Neuronal stem cell (in vitro differentiated cells): ENCODE data around the gene DGLUCY.

Experiments used
- DNase-seq: peaks from one replicate; pipeline ENCODE4 v3.0.0-alpha.2; 2013; ENCODE audit warnings: low spot score
- H2AFZ ChIP-seq: one replicate; pipeline ENCODE4 v1.6.1; 2013; ENCODE audit warnings: mild to moderate bottlenecking, low read length, inconsistent platforms
- H2AK5ac ChIP-seq: 2 replicates; pipeline ENCODE4 v1.6.1; 2013; ENCODE audit warnings: low read depth, mild to moderate bottlenecking, inconsistent platforms, low read length, moderate library complexity, mixed read lengths
- H2BK120ac ChIP-seq: 2 replicates; pipeline ENCODE4 v1.6.1; 2013; ENCODE audit warnings: low read depth, mild to moderate bottlenecking, inconsistent platforms, low read length, moderate library complexity, mixed read lengths
- H2BK12ac ChIP-seq: one replicate; pipeline ENCODE4 v1.6.1; 2013; ENCODE audit warnings: low read length, inconsistent platforms
- H2BK15ac ChIP-seq: 2 replicates; pipeline ENCODE4 v1.6.1; 2013; ENCODE audit warnings: mild to moderate bottlenecking, low read length, inconsistent platforms, mixed read lengths
- H2BK5ac ChIP-seq: one replicate; pipeline ENCODE4 v1.6.1; 2013; ENCODE audit warnings: inconsistent platforms, mild to moderate bottlenecking, low read length, moderate library complexity
- H3K14ac ChIP-seq: one replicate; pipeline ENCODE4 v1.6.1; 2013; ENCODE audit warnings: low read length, inconsistent platforms
- H3K18ac ChIP-seq: 2 replicates; pipeline ENCODE4 v1.6.1; 2013; ENCODE audit warnings: low read length, inconsistent platforms
- H3K23ac ChIP-seq: 2 replicates; pipeline ENCODE4 v1.6.1; 2013; ENCODE audit warnings: low read depth, mild to moderate bottlenecking, mixed read lengths, low read length, inconsistent platforms; ENCODE audit not compliant: poor library complexity
- H3K27ac ChIP-seq: replicated peaks from 3 replicates; pipeline ENCODE4 v1.5.1; 2013; ENCODE audit warnings: low read length, inconsistent platforms
- H3K27me3 ChIP-seq, 3 experiments: 2 replicates each; pipeline ENCODE4 v1.6.1; 2013; ENCODE audit warnings: low read length in 3 of 3, mild to moderate bottlenecking in 2 of 3, inconsistent platforms in 1 of 3, low read depth in 1 of 3, mixed read lengths in 1 of 3, moderate library complexity in 1 of 3; ENCODE audit not compliant: control insufficient read depth in 3 of 3, insufficient read depth in 3 of 3
- H3K36me3 ChIP-seq, 2 donors: replicated peaks in 1 of 2; 2 replicates each; pipeline ENCODE4 v1.6.1; 2013; ENCODE audit warnings: low read length in 2 of 2; ENCODE audit not compliant: control insufficient read depth in 2 of 2, insufficient read depth in 2 of 2
- H3K4ac ChIP-seq: 2 replicates; pipeline ENCODE4 v1.6.1; 2013; ENCODE audit warnings: inconsistent platforms, mild to moderate bottlenecking, low read length, moderate library complexity
- H3K4me1 ChIP-seq, 2 donors: 1 replicate in 1 of 2; 2 replicates in 1 of 2; pipeline ENCODE4 v1.6.1; 2013; ENCODE audit warnings: low read length in 2 of 2, low read depth in 1 of 2; ENCODE audit not compliant: control insufficient read depth in 2 of 2, insufficient read depth in 1 of 2
- H3K4me2 ChIP-seq: one replicate; pipeline ENCODE4 v1.6.1; 2013; ENCODE audit warnings: mild to moderate bottlenecking, low read length, inconsistent platforms; ENCODE audit not compliant: insufficient read depth, poor library complexity, severe bottlenecking
- H3K4me3 ChIP-seq, 2 donors: 2 replicates each; pipeline ENCODE4 v1.5.1; 2013; ENCODE audit warnings: low read length in 2 of 2, mild to moderate bottlenecking in 2 of 2, inconsistent platforms in 1 of 2, moderate library complexity in 1 of 2
- H3K79me1 ChIP-seq: one replicate; pipeline ENCODE4 v1.6.1; 2013; ENCODE audit warnings: low read depth, mild to moderate bottlenecking, inconsistent platforms, low read length, moderate library complexity
- H3K9ac ChIP-seq: one replicate; pipeline ENCODE4 v1.6.1; 2013; ENCODE audit warnings: mild to moderate bottlenecking, low read depth, low read length, inconsistent platforms; ENCODE audit not compliant: poor library complexity
- H3K9me3 ChIP-seq, 2 donors: replicated peaks in 1 of 2; 2 replicates each; pipeline versions ENCODE3 to v1.6.1; 2013; ENCODE audit warnings: low read length in 2 of 2, mild to moderate bottlenecking in 2 of 2, inconsistent platforms in 1 of 2, low read depth in 1 of 2, mixed read lengths in 1 of 2, moderate library complexity in 1 of 2; ENCODE audit not compliant: control insufficient read depth in 2 of 2, insufficient read depth in 1 of 2
- H4K8ac ChIP-seq: one replicate; pipeline ENCODE4 v1.6.1; 2013; ENCODE audit warnings: low read depth, mild to moderate bottlenecking, inconsistent platforms, low read length, moderate library complexity
- H4K91ac ChIP-seq: one replicate; pipeline ENCODE4 v1.6.1; 2013; ENCODE audit warnings: low read length, low read depth, mild to moderate bottlenecking, inconsistent platforms; ENCODE audit not compliant: poor library complexity
- WGBS, 2 donors: extraction: QIAGEN DNeasy Blood & Tissue Kit; methylation state at CpG; one replicate each; pipeline ENCODE4 v1.1.7; 2013; ENCODE audit warnings: missing lambda C conversion rate in 2 of 2, mixed read lengths in 1 of 2; ENCODE audit not compliant: insufficient read length in 2 of 2, insufficient replicate concordance in 1 of 2; ENCODE audit errors: extremely low coverage in 2 of 2; 5-methylcytosine and 5-hydroxymethylcytosine counted together

Gene DGLUCY

DNA sequence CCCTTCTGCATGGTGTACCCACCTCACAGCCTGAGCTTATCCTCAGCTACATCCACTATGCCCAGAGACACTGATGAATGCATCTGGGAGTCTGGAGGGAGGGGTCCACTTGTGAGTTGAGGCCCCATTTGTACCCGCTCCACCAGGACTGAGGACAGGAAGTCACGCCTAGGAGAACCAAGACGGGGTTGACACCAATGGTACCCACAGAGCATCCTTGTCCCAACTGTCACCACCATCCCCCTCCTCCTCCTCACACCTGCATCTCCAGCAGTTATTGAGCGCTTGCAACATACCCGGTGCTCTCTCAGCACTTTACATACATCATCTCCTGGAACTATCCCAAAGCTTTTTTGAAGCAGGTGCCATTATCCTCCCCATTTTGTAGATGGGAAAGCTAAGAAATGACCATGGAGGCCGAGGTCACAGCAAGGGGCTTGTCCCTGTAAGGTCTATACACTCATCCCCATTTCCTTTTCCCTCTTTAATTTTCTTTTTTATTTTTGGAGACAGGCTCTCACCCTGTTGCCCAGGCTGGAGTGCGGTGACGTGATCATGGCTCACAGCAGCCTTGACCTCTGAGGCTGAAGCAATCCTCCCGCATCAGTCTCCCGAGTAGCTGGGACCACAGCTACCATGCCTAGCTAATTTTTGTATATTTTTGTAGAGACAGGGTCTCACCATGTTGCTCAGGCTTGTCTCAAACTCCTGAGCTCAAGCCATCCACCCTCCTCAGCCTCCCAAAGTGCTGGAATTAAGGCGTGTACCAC lies 31.7 kb downstream of the DGLUCY start:
- Histone ChIP-seq H3K27ac (no peak overlapping the region), H3K9ac (no peak overlapping the region), H2BK12ac (no peak overlapping the region), H2BK15ac (no peak overlapping the region), H3K23ac (no peak overlapping the region), H3K18ac (no peak overlapping the region), H4K8ac (no peak overlapping the region), H3K4me3 (no peak overlapping the region), H3K36me3 (peaks cover 0 to 49% of the 10 kb centered on the region in 2 donors), H3K4ac (no peak overlapping the region), H2AK5ac (no peak overlapping the region), H3K4me2 (no peak overlapping the region), H4K91ac (no peak overlapping the region), H3K79me1 (no peaks in the 10 kb centered on the region), H2AFZ (no peak overlapping the region), H3K27me3 (no peaks in the 10 kb centered on the region), H2BK120ac (no peak overlapping the region), H3K4me1 (peaks cover 0 to 3% of the 10 kb centered on the region in 2 donors), H2BK5ac (no peak overlapping the region), H3K14ac (no peak overlapping the region), H3K9me3 (no peaks in the 10 kb centered on the region)
- no CpG with 5 or more reads among the region's 11 CpGs for WGBS, 2 donors
- DNase-seq, result no peak

- no peak overlapping the region for H2AK5ac ChIP-seq
- WGBS, 2 donors, result no CpG with 5 or more reads among the region's 5 CpGs
These were observed 32.8 kb downstream of the DGLUCY start for GRCh38 chr14:91146661-91147060.

DNA sequence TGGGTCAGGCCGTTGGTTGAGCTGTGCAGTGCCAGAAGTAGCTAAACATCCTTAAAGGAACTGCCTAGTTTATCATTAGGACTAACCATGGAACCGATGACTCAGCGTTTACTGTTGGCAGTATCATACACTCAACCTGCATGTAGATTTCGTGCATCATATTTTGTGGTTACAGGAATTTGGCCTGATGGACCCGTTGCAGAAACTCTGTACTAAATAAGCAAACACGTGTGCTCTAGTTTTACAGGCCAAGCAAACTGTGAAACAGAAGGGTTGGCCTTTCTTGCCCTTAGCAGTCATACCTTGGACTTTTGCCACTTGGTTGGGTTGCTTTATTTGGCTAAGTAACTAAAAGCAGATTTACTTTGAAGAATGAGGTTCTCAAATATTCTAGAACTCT lies 35.6 kb downstream of the DGLUCY start:
- no peak overlapping the region for H3K14ac ChIP-seq
- no peaks in the 10 kb centered on the region for H3K9me3 ChIP-seq
- H3K9ac ChIP-seq, result no peak overlapping the region
- no peak overlapping the region for H2AFZ ChIP-seq
- H3K36me3 ChIP-seq, result peaks cover 0 to 42% of the 10 kb centered on the region in 2 donors
- no peaks in the 10 kb centered on the region for H3K79me1 ChIP-seq
- H4K91ac ChIP-seq, result no peak overlapping the region
- H3K4ac ChIP-seq, result no peak overlapping the region
- H3K27me3 ChIP-seq, result no peaks in the 10 kb centered on the region
- no peak overlapping the region for H3K4me2 ChIP-seq
- H4K8ac ChIP-seq, result no peak overlapping the region
- H3K4me1 ChIP-seq, result peaks cover 0 to 1% of the 10 kb centered on the region in 2 donors
- no peak overlapping the region for H3K23ac ChIP-seq
- H2BK120ac ChIP-seq, result no peak overlapping the region
- H2AK5ac ChIP-seq, result no peak overlapping the region
- DNase-seq, result no peak
- H3K4me3 ChIP-seq, result no peak overlapping the region
- no peak overlapping the region for H2BK12ac ChIP-seq
- no CpG with 5 or more reads among the region's 6 CpGs for WGBS, 2 donors
- H2BK5ac ChIP-seq, result no peak overlapping the region
- no peak overlapping the region for H3K18ac ChIP-seq
- H3K27ac ChIP-seq, result no peak overlapping the region
- H2BK15ac ChIP-seq, result no peak overlapping the region

More at GRCh38 chr14:91146661-91147060, 32.8 kb downstream of the DGLUCY start:
- no peaks in the 10 kb centered on the region for H3K27me3 ChIP-seq
- no peak overlapping the region for H3K23ac ChIP-seq
- H3K4me1 ChIP-seq, result peaks cover 0 to 3% of the 10 kb centered on the region in 2 donors
- H3K36me3 ChIP-seq, result peaks cover 0 to 49% of the 10 kb centered on the region in 2 donors
- H3K18ac ChIP-seq, result no peak overlapping the region
- H3K27ac ChIP-seq, result no peak overlapping the region
- no peak overlapping the region for H2AFZ ChIP-seq
- no peak overlapping the region for H2BK15ac ChIP-seq
- no peak overlapping the region for H3K4ac ChIP-seq
- DNase-seq, result no peak
- H3K79me1 ChIP-seq, result no peaks in the 10 kb centered on the region
- H3K14ac ChIP-seq, result no peak overlapping the region
- H2BK120ac ChIP-seq, result no peak overlapping the region
- no peak overlapping the region for H2BK5ac ChIP-seq
- H4K91ac ChIP-seq, result no peak overlapping the region
- H2BK12ac ChIP-seq, result no peak overlapping the region
- H3K4me2 ChIP-seq, result no peak overlapping the region
- no peak overlapping the region for H4K8ac ChIP-seq
- H3K9me3 ChIP-seq, result no peaks in the 10 kb centered on the region
- no peak overlapping the region for H3K4me3 ChIP-seq
- no peak overlapping the region for H3K9ac ChIP-seq

- H3K4me2 ChIP-seq, result no peak overlapping the region
These were observed 38.6 kb downstream of the DGLUCY start for GRCh38 chr14:91152499-91152898.

More at GRCh38 chr14:91152499-91152898, 38.6 kb downstream of the DGLUCY start:
- Histone ChIP-seq H3K36me3 (peaks cover 0 to 15% of the 10 kb centered on the region in 2 donors), H3K18ac (no peak overlapping the region), H2BK120ac (no peak overlapping the region), H2BK15ac (no peak overlapping the region), H3K27me3 (no peaks in the 10 kb centered on the region), H3K9ac (no peak overlapping the region), H3K14ac (no peak overlapping the region), H3K23ac (no peak overlapping the region), H3K4ac (no peak overlapping the region), H4K91ac (no peak overlapping the region), H3K9me3 (no peaks in the 10 kb centered on the region), H3K4me1 (no peaks in the 10 kb centered on the region), H3K4me3 (no peak overlapping the region), H3K79me1 (no peaks in the 10 kb centered on the region), H4K8ac (no peak overlapping the region), H2BK5ac (no peak overlapping the region), H2BK12ac (no peak overlapping the region), H2AK5ac (no peak overlapping the region), H3K27ac (no peak overlapping the region), H2AFZ (no peak overlapping the region)
- no CpG with 5 or more reads among the region's 2 CpGs for WGBS, 2 donors
- no peak for DNase-seq
